ENCODE results near the gene GATAD2B. TPM values are rescaled to one million over a fixed set of nuclear protein-coding genes. Genes with fewer than 3 reads are reported as not detected.
"Not testable (repeated sequence)": the region's sequence is repeated elsewhere in the genome, so short reads cannot be mapped to it uniquely, and the experiment has no call there.

The GATAD2B gene
- total RNA-seq, 4 donors from 2014 or later = 16.7 to 28.1 (median 20.2) TPM

- 46 to 49% methylated on average over 2 to 4 of the region's 4 CpGs for WGBS, 2 donors (ENCODE audit: low coverage in 1 of 2)
- DNase-seq = no peak
- Histone ChIP-seq H3K9me3 (no peaks in the 10 kb centered on the region), H3K36me3 (no peaks in the 10 kb centered on the region), H3K27me3 (no peaks in the 10 kb centered on the region), H3K27ac (peak overlapping the region in 3 of 4 donors; percentile 7 to 46 (median 16)), H3K4me1 (peaks cover 11 to 45% (median 30%) of the 10 kb centered on the region in 4 donors), H3K4me3 (no peak overlapping the region)
- intact Hi-C loops (cut with DNase I; ENCODE audit: low total_unique reads) = no loop called here
- in situ Hi-C loops (cut with MboI; ENCODE audit: low pct_ligation_motif_present in 1 of 4, low pct_unique_long_range_greater_than_20kb in 1 of 4, low sequenced_read_pairs in 3 of 4) = loop anchor here in 1 of 4 donors (25.0 kb wide), 1 partner anchor 108 kb away; no protein-coding TSS in a partner anchor
- TF ChIP-seq CTCF (IDR thresholded peaks at IDR 0.05) (peak in 1 of 5 experiments; percentile 13), EP300 (IDR thresholded peaks at IDR 0.05; ENCODE audit: low read depth) (no peak), POLR2A (IDR thresholded peaks at IDR 0.05) (no peak)
Observed at GRCh38 chr1:153919876-153920852, 2.6 kb downstream of the GATAD2B start.

GRCh38 chr1:153916297-153916696, 6.5 kb downstream of the GATAD2B start:
- no peak for DNase-seq
- 81% methylated on average over 3 to 4 of the region's 4 CpGs for WGBS, 2 donors (ENCODE audit: low coverage in 1 of 2)
- H3K9me3 ChIP-seq = no peaks in the 10 kb centered on the region
- H3K27me3 ChIP-seq = no peaks in the 10 kb centered on the region
- in situ Hi-C loops (cut with MboI; ENCODE audit: low pct_ligation_motif_present in 1 of 4, low pct_unique_long_range_greater_than_20kb in 1 of 4, low sequenced_read_pairs in 3 of 4) (loop anchor here in 1 of 4 donors (25.0 kb wide), 1 partner anchor 104 kb away; no protein-coding TSS in a partner anchor), intact Hi-C loops (cut with DNase I; ENCODE audit: low total_unique reads) (no loop called here)
- H3K4me1 ChIP-seq = peaks cover 7 to 27% (median 17%) of the 10 kb centered on the region in 4 donors
- no peak overlapping the region for H3K4me3 ChIP-seq
- no peaks in the 10 kb centered on the region for H3K36me3 ChIP-seq
- H3K27ac ChIP-seq = no peak overlapping the region
- TF ChIP-seq CTCF (IDR thresholded peaks at IDR 0.05) = no peak
- no peak for TF ChIP-seq EP300 (IDR thresholded peaks at IDR 0.05; ENCODE audit: low read depth)
- no peak for TF ChIP-seq POLR2AphosphoS5 (IDR thresholded peaks at IDR 0.05)
- no peak for TF ChIP-seq POLR2A (IDR thresholded peaks at IDR 0.05)

- in situ Hi-C loops (cut with MboI; ENCODE audit: low pct_ligation_motif_present in 1 of 4, low pct_unique_long_range_greater_than_20kb in 1 of 4, low sequenced_read_pairs in 3 of 4) (loop anchor here in 1 of 4 donors (25.0 kb wide), 1 partner anchor 100 kb away; no protein-coding TSS in a partner anchor), intact Hi-C loops (cut with DNase I; ENCODE audit: low total_unique reads) (no loop called here)
- Histone ChIP-seq H3K36me3 (peaks cover 0 to 4% (median 0%) of the 10 kb centered on the region in 4 donors), H3K4me1 (peaks cover 0 to 5% (median 0%) of the 10 kb centered on the region in 4 donors), H3K27me3 (no peaks in the 10 kb centered on the region), H3K9me3 (no peaks in the 10 kb centered on the region), H3K4me3 (no peak overlapping the region), H3K27ac (no peak overlapping the region)
- TF ChIP-seq POLR2AphosphoS5 (IDR thresholded peaks at IDR 0.05) = no peak
- no peak for TF ChIP-seq CTCF (IDR thresholded peaks at IDR 0.05)
- TF ChIP-seq POLR2A (IDR thresholded peaks at IDR 0.05) = no peak
- TF ChIP-seq EP300 (IDR thresholded peaks at IDR 0.05; ENCODE audit: low read depth) = no peak
- 75 to 85% methylated on average over 2 of the region's 2 CpGs for WGBS, 2 donors (ENCODE audit: low coverage in 1 of 2)
- no peak for DNase-seq
Observed at GRCh38 chr1:153912349-153912748, 10.4 kb downstream of the GATAD2B start.

DNA sequence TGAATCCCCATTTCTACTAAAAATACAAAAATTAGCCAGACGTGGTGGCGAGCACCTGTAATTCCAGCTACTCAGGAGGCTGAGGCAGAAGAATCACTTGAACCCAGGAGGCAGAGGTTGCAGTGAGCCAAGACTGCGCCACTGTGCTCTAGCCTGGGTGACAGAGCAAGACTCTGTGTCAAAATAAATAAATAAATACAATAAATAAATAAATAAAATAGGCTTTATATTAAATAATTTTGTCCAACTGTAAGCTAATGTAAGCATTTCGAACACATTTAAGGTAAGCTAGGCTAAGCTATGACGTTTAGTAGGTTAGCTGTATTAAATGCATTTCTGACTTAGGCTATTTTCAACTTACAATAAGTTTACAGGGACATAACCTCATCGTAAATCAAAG, 12.2 kb downstream of the GATAD2B start:
- DNase-seq; H3K27me3 ChIP-seq; H3K4me1 ChIP-seq; H3K9me3 ChIP-seq; H3K36me3 ChIP-seq; H3K27ac ChIP-seq; intact Hi-C loops (cut with DNase I; ENCODE audit: low total_unique reads); H3K4me3 ChIP-seq: not testable (repeated sequence)
- in situ Hi-C loops (cut with MboI; ENCODE audit: low pct_ligation_motif_present in 1 of 4, low pct_unique_long_range_greater_than_20kb in 1 of 4, low sequenced_read_pairs in 3 of 4) = loop anchor here in 1 of 4 donors (25.0 kb wide), 1 partner anchor 98 kb away; no protein-coding TSS in a partner anchor
- WGBS, 2 donors (ENCODE audit: low coverage in 1 of 2) = 73 to 84% methylated on average over 6 of the region's 6 CpGs
